Fibroblast of peridontal ligament (primary cell): ENCODE data around the gene BAHCC1.

Experiments
- DNase-seq: peaks from one replicate; pipeline ENCODE4 v3.0.0-alpha.2; 2010; ENCODE audit errors: extremely low read depth

The BAHCC1 gene

GRCh38 chr17:81398176-81398831, 3.0 kb downstream of the BAHCC1 start:
- DNase-seq = peak; percentile 61

GRCh38 chr17:81398832-81399411, 3.7 kb downstream of the BAHCC1 start:
- peak; percentile 49 for DNase-seq

GRCh38 chr17:81399481-81400153, 4.4 kb downstream of the BAHCC1 start:
- DNase-seq = no peak

- peak; percentile 56 for DNase-seq
Measured at GRCh38 chr17:81400154-81400977, 5.1 kb downstream of the BAHCC1 start.

- peak; percentile 82 for DNase-seq
Measured at GRCh38 chr17:81400996-81401722, 5.9 kb downstream of the BAHCC1 start.

GRCh38 chr17:81401723-81402529, 6.7 kb downstream of the BAHCC1 start:
- DNase-seq = peak; percentile 60

- peak; percentile 45 for DNase-seq
Measured at GRCh38 chr17:81402530-81402941, 7.3 kb downstream of the BAHCC1 start.

- DNase-seq = peak; percentile 62
Measured at GRCh38 chr17:81402981-81403467, 7.8 kb downstream of the BAHCC1 start.

- DNase-seq = peak; percentile 80
Measured at GRCh38 chr17:81403671-81404534, 8.6 kb downstream of the BAHCC1 start.

GRCh38 chr17:81404558-81405165, 9.4 kb downstream of the BAHCC1 start:
- DNase-seq = peak; percentile 25

- DNase-seq = peak; percentile 91
Measured at GRCh38 chr17:81405411-81405872, 10.2 kb downstream of the BAHCC1 start.

- DNase-seq = no peak
Measured at GRCh38 chr17:81406117-81406953, 11.1 kb downstream of the BAHCC1 start.

GRCh38 chr17:81408049-81408448, 12.8 kb downstream of the BAHCC1 start:
- DNase-seq = no peak

GRCh38 chr17:81409190-81409935, 14.1 kb downstream of the BAHCC1 start:
- no peak for DNase-seq

GRCh38 chr17:81410852-81411251, 15.6 kb downstream of the BAHCC1 start:
- DNase-seq = no peak

- DNase-seq = no peak
Measured at GRCh38 chr17:81411305-81411704, 16.0 kb downstream of the BAHCC1 start.

GRCh38 chr17:81412490-81413093, 17.3 kb downstream of the BAHCC1 start:
- no peak for DNase-seq
